Small intestine (tissue), 4 donors: ENCODE measurements around the gene GJC1. TPM values are rescaled to one million over a fixed set of nuclear protein-coding genes. Genes with fewer than 3 reads are reported as not detected.

Experiments
- polyA plus RNA-seq, 4 donors: library from polyadenylated mRNA; stranded (reverse) in 3 of 4; unstranded in 1 of 4; fragments of 200-250 nt in 3 of 4; fragments of 120-200 nt in 1 of 4; gene quantifications; one replicate each; pipeline versions ENCODE4 v1.2.1 to v1.2.3, GENCODE V29; 2013
- donor health status: healthy with polysubstance abuse.
- donor health status: Bipolar disorder and iron deficiency.
- donor health status: healthy.

GJC1 gene
- polyA plus RNA-seq, 4 donors, result 3.2 to 4.7 TPM; not detected in 2

Other genes with a start within 250 kb of the GJC1 start
- gene MEIOC, start 173.8 kb downstream of the GJC1 start, polyA plus RNA-seq, result under 1 TPM in 2 of 4 donors, not detected in 2; 0.06 to 0.59 TPM
- gene CCDC43, start 140.5 kb downstream of the GJC1 start, polyA plus RNA-seq, result 10 to 100 TPM in 3 of 4 donors, 1 to 10 TPM in 1; 8.1 to 26.0 (median 15.9) TPM
- 1 to 10 TPM in 3 of 4 donors, under 1 TPM in 1; 0.54 to 9.1 (median 3.1) TPM for gene DBF4B, start 121.6 kb downstream of the GJC1 start, polyA plus RNA-seq
- under 1 TPM in 2 of 4 donors, not detected in 2; 0.15 to 0.62 TPM for gene ADAM11, start 71.3 kb downstream of the GJC1 start, polyA plus RNA-seq
- gene HIGD1B, start 17.6 kb upstream of the GJC1 start, polyA plus RNA-seq, result 1 to 10 TPM in 3 of 4 donors, not detected in 1; 1.2 to 6.5 (median 1.5) TPM
- gene EFTUD2, start 69.2 kb upstream of the GJC1 start, polyA plus RNA-seq, result 10 to 100 TPM; 19.9 to 71.2 (median 33.8) TPM
- gene GFAP, start 85.2 kb upstream of the GJC1 start, polyA plus RNA-seq, result 1 to 10 TPM in 1 of 4 donors, under 1 TPM in 2, not detected in 1; 0.32 to 1.3 (median 0.45) TPM
- gene KIF18B, start 117.5 kb upstream of the GJC1 start, polyA plus RNA-seq, result 1 to 10 TPM in 2 of 4 donors, under 1 TPM in 2; 0.27 to 9.5 (median 3.8) TPM
- 1 to 10 TPM in 3 of 4 donors, not detected in 1; 1.3 to 5.4 (median 2.6) TPM for gene C1QL1, start 138.0 kb upstream of the GJC1 start, polyA plus RNA-seq
- 10 to 100 TPM in 2 of 4 donors, 1 to 10 TPM in 2; 4.2 to 22.5 (median 11.4) TPM for gene DCAKD, start 221.3 kb upstream of the GJC1 start, polyA plus RNA-seq
- gene NMT1, start 231.0 kb upstream of the GJC1 start, polyA plus RNA-seq, result 100 to 1,000 TPM in 1 of 4 donors, 10 to 100 TPM in 3; 38.9 to 131 (median 72.0) TPM